WTC11 (cell line): ENCODE measurements around the gene ZNF467. TPM values are rescaled to one million over a fixed set of nuclear protein-coding genes. Genes with fewer than 3 reads are reported as not detected.

Experiments used
- ATAC-seq: fragments of 200-7000 bp; cut with Tn5 transposase; 2 replicates; pipeline ENCODE4 v1.10.0; 2021; ENCODE audit warnings: mild to moderate bottlenecking, moderate library complexity
- CTCF ChIA-PET: fragments of 300-600 bp; sonication (Branson Sonifier 250); formaldehyde crosslinking; loops from one replicate; lab custom pipeline; 2021; ENCODE audit warnings: antibody characterized with exemption; lab: Charles Lee
- POLR2A ChIA-PET: fragments of 350-600 bp; sonication (Branson Sonifier 250); formaldehyde crosslinking; loops from one replicate; lab custom pipeline; 2021; ENCODE audit warnings: antibody characterized with exemption; lab: Charles Lee
- DNase-seq: peaks from one replicate; pipeline ENCODE4 v3.0.0; 2021; ENCODE audit warnings: low spot score
- H3K27ac Mint-ChIP-seq: 2 replicates; pipeline ENCODE4 v1.8.0; 2021; ENCODE audit warnings: mixed read lengths
- H3K27me3 Mint-ChIP-seq: 2 replicates; pipeline ENCODE4 v1.8.0; 2021; ENCODE audit warnings: low read depth, mild to moderate bottlenecking, moderate library complexity, mixed read lengths
- H3K36me3 Mint-ChIP-seq: 2 replicates; pipeline ENCODE4 v1.8.0; 2021; ENCODE audit warnings: mixed read lengths
- H3K4me1 Mint-ChIP-seq: 2 replicates; pipeline ENCODE4 v1.8.0; 2022; ENCODE audit warnings: mixed read lengths
- H3K4me3 Mint-ChIP-seq: 2 replicates; pipeline ENCODE4 v1.8.0; 2021; ENCODE audit warnings: mild to moderate bottlenecking, moderate library complexity, mixed read lengths
- H3K9me3 Mint-ChIP-seq: 2 replicates; pipeline ENCODE4 v1.8.0; 2021; ENCODE audit warnings: mixed read lengths
- CDX4 ChIP-seq: fragments of 250-450 bp; sonication (Bioruptor Pico); IDR thresholded peaks from 2 replicates; pipeline ENCODE4 v1.9.0; 2021; ENCODE audit warnings: moderate library complexity, mild to moderate bottlenecking, inconsistent platforms, borderline replicate concordance
- ELF4 ChIP-seq: sonication (generic); formaldehyde crosslinking; IDR thresholded peaks from 2 replicates; pipeline ENCODE4 v1.8.1; 2022; ENCODE audit warnings: low read depth, mild to moderate bottlenecking, moderate library complexity, missing genetic modification reagents
- ETV6 ChIP-seq: sonication (generic); formaldehyde crosslinking; IDR thresholded peaks from 2 replicates; pipeline ENCODE4 v1.8.1; 2022; ENCODE audit warnings: mild to moderate bottlenecking, missing genetic modification reagents
- GABPB1 ChIP-seq: sonication (generic); formaldehyde crosslinking; IDR thresholded peaks from 2 replicates; pipeline ENCODE4 v1.8.1; 2023; ENCODE audit warnings: mild to moderate bottlenecking, missing genetic modification reagents
- JAZF1 ChIP-seq: fragments of 250-450 bp; sonication (Bioruptor Pico); IDR thresholded peaks from 2 replicates; pipeline ENCODE4 v1.9.0; 2021; ENCODE audit warnings: moderate library complexity, mild to moderate bottlenecking, inconsistent platforms
- MAX ChIP-seq: sonication (generic); formaldehyde crosslinking; IDR thresholded peaks from 2 replicates; pipeline ENCODE4 v1.8.0; 2022; ENCODE audit warnings: mild to moderate bottlenecking, missing genetic modification reagents
- NR1H2 ChIP-seq: sonication (generic); formaldehyde crosslinking; IDR thresholded peaks from 2 replicates; pipeline ENCODE4 v1.9.0; 2021; ENCODE audit warnings: mild to moderate bottlenecking, moderate library complexity, missing genetic modification reagents
- RORB ChIP-seq: fragments of 250-450 bp; sonication (Bioruptor Pico); IDR thresholded peaks from 2 replicates; pipeline ENCODE4 v1.9.0; 2021; ENCODE audit warnings: mild to moderate bottlenecking
- SMAD3 ChIP-seq: sonication (generic); formaldehyde crosslinking; IDR thresholded peaks from 2 replicates; pipeline ENCODE4 v1.8.0; 2022; ENCODE audit warnings: missing genetic modification reagents, mild to moderate bottlenecking, borderline replicate concordance
- SP1 ChIP-seq: sonication (generic); formaldehyde crosslinking; conservative IDR thresholded peaks from 2 replicates; pipeline ENCODE4 v1.8.1; 2022; ENCODE audit warnings: missing genetic modification reagents
- TCF7 ChIP-seq: sonication (generic); formaldehyde crosslinking; IDR thresholded peaks from 2 replicates; pipeline ENCODE4 v1.8.0; 2022; ENCODE audit warnings: mild to moderate bottlenecking, low read depth, missing genetic modification reagents, moderate library complexity
- ZNF263 ChIP-seq: sonication (generic); formaldehyde crosslinking; IDR thresholded peaks from 2 replicates; pipeline ENCODE4 v1.8.1; 2022; ENCODE audit warnings: low read depth, mild to moderate bottlenecking, moderate library complexity, missing genetic modification reagents
- ZSCAN18 ChIP-seq: fragments of 250-450 bp; sonication (Bioruptor Pico); IDR thresholded peaks from 2 replicates; pipeline ENCODE4 v2.1.2; 2022; ENCODE audit warnings: mild to moderate bottlenecking, moderate library complexity
- total RNA-seq: library from RNA; stranded (reverse); gene quantifications from 3 replicates; pipeline ENCODE4 v1.2.3, GENCODE V29; 2021
- TF ChIP-seq, protein P1 (sequence below): sonication (generic); formaldehyde crosslinking; IDR thresholded peaks from 2 replicates; pipeline ENCODE4 v1.8.0; 2022; ENCODE audit warnings: missing genetic modification reagents
- TF ChIP-seq, protein P2 (sequence below): sonication (generic); formaldehyde crosslinking; IDR thresholded peaks from 2 replicates; pipeline ENCODE4 v1.8.0; 2023; ENCODE audit warnings: missing genetic modification reagents
- TF ChIP-seq, protein P3 (sequence below): sonication (generic); formaldehyde crosslinking; conservative IDR thresholded peaks from 2 replicates; pipeline ENCODE4 v1.8.1; 2023; ENCODE audit warnings: mild to moderate bottlenecking, low read depth, missing genetic modification reagents, moderate library complexity

Gene ZNF467
- total RNA-seq, 1 experiment from 2014 or later = 0.70 TPM

DNA sequence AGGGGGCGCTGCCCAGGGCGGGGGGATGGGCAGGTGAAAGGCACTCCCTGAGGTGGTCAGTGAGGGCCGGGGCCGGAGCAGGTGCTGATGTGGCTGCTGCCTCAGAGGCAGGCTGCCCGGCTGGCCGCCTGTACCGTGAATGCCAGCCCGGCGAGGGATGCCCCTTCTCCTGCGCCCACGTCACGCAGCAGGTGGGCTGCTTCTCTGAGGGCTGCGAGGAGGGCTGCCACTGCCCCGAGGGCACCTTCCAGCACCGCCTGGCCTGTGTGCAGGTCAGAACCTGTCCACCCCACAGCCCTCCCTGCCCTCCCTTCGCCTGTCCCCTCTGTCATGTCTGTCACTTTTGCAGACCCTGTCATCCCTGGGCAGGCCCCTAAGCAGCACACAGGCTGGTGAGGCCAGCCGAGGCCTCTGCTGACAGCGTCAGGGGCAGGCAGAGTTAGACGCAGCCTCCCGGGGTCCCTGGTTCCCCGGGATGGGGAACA is 42.9 kb upstream of the ZNF467 start (continued):
- TF ChIP-seq, protein P1, sequence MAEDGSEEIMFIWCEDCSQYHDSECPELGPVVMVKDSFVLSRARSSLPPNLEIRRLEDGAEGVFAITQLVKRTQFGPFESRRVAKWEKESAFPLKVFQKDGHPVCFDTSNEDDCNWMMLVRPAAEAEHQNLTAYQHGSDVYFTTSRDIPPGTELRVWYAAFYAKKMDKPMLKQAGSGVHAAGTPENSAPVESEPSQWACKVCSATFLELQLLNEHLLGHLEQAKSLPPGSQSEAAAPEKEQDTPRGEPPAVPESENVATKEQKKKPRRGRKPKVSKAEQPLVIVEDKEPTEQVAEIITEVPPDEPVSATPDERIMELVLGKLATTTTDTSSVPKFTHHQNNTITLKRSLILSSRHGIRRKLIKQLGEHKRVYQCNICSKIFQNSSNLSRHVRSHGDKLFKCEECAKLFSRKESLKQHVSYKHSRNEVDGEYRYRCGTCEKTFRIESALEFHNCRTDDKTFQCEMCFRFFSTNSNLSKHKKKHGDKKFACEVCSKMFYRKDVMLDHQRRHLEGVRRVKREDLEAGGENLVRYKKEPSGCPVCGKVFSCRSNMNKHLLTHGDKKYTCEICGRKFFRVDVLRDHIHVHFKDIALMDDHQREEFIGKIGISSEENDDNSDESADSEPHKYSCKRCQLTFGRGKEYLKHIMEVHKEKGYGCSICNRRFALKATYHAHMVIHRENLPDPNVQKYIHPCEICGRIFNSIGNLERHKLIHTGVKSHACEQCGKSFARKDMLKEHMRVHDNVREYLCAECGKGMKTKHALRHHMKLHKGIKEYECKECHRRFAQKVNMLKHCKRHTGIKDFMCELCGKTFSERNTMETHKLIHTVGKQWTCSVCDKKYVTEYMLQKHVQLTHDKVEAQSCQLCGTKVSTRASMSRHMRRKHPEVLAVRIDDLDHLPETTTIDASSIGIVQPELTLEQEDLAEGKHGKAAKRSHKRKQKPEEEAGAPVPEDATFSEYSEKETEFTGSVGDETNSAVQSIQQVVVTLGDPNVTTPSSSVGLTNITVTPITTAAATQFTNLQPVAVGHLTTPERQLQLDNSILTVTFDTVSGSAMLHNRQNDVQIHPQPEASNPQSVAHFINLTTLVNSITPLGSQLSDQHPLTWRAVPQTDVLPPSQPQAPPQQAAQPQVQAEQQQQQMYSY (CRISPR knock-in tag) = no peak
- TF ChIP-seq, protein P2, sequence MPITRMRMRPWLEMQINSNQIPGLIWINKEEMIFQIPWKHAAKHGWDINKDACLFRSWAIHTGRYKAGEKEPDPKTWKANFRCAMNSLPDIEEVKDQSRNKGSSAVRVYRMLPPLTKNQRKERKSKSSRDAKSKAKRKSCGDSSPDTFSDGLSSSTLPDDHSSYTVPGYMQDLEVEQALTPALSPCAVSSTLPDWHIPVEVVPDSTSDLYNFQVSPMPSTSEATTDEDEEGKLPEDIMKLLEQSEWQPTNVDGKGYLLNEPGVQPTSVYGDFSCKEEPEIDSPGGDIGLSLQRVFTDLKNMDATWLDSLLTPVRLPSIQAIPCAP (CRISPR knock-in tag) = no peak
- TF ChIP-seq GABPB1 = no peak

GRCh38 chr7:149815661-149816266 is 42.4 kb upstream of the ZNF467 start:
- no peaks in the 10 kb centered on the region for H3K4me1 Mint-ChIP-seq
- ChIA-PET CTCF (interaction anchor here (1.2 to 2.4 kb wide), 3 partner anchors 9 to 34 kb away, joined by 3 to 13 read pairs (median 4); no protein-coding TSS in a partner anchor), POLR2A (no interaction called here)
- H3K36me3 Mint-ChIP-seq = no peaks in the 10 kb centered on the region
- no peaks in the 10 kb centered on the region for H3K9me3 Mint-ChIP-seq
- no peak overlapping the region for H3K27ac Mint-ChIP-seq
- no peak for TF ChIP-seq TCF7 (CRISPR knock-in tag)
- no peak for TF ChIP-seq ZNF263 (CRISPR knock-in tag)
- TF ChIP-seq NR1H2 (CRISPR knock-in tag) = no peak
- no peak for TF ChIP-seq MAX (CRISPR knock-in tag)
- TF ChIP-seq RORB (CRISPR knock-in tag) = no peak
- TF ChIP-seq CDX4 (CRISPR knock-in tag) = no peak
- TF ChIP-seq SP1 = no peak
- no peak for TF ChIP-seq ZSCAN18 (CRISPR knock-in tag)
- TF ChIP-seq, protein P3, sequence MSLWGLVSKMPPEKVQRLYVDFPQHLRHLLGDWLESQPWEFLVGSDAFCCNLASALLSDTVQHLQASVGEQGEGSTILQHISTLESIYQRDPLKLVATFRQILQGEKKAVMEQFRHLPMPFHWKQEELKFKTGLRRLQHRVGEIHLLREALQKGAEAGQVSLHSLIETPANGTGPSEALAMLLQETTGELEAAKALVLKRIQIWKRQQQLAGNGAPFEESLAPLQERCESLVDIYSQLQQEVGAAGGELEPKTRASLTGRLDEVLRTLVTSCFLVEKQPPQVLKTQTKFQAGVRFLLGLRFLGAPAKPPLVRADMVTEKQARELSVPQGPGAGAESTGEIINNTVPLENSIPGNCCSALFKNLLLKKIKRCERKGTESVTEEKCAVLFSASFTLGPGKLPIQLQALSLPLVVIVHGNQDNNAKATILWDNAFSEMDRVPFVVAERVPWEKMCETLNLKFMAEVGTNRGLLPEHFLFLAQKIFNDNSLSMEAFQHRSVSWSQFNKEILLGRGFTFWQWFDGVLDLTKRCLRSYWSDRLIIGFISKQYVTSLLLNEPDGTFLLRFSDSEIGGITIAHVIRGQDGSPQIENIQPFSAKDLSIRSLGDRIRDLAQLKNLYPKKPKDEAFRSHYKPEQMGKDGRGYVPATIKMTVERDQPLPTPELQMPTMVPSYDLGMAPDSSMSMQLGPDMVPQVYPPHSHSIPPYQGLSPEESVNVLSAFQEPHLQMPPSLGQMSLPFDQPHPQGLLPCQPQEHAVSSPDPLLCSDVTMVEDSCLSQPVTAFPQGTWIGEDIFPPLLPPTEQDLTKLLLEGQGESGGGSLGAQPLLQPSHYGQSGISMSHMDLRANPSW (CRISPR knock-in tag) = no peak
- TF ChIP-seq ETV6 (CRISPR knock-in tag) = no peak
- no peak for TF ChIP-seq JAZF1 (CRISPR knock-in tag)
- no peak for TF ChIP-seq ELF4 (CRISPR knock-in tag)
- no peak for TF ChIP-seq SMAD3
- DNase-seq = no peak
- no peak overlapping the region for H3K4me3 Mint-ChIP-seq
- no peaks in the 10 kb centered on the region for H3K27me3 Mint-ChIP-seq
- ATAC-seq = no peak
